Mesendoderm (in vitro differentiated cells): Measurements from ENCODE around the gene EGFR.

ENCODE experiments used
- DNase-seq: peaks from one replicate; pipeline ENCODE4 v3.0.0; 2013
- H2AK5ac ChIP-seq: 2 replicates; pipeline ENCODE4 v1.6.1; 2013; ENCODE audit warnings: low read length, inconsistent platforms
- H2BK120ac ChIP-seq: 2 replicates; pipeline ENCODE4 v1.6.1; 2013; ENCODE audit warnings: low read depth, mild to moderate bottlenecking, low read length, moderate library complexity, mixed read lengths
- H2BK15ac ChIP-seq: replicated peaks from 2 replicates; pipeline ENCODE4 v1.6.1; 2013; ENCODE audit warnings: low read depth, mild to moderate bottlenecking, moderate library complexity
- H2BK5ac ChIP-seq: 2 replicates; pipeline ENCODE4 v1.6.1; 2013; ENCODE audit warnings: low read length, inconsistent platforms
- H3K18ac ChIP-seq: 2 replicates; pipeline ENCODE4 v1.6.1; 2013; ENCODE audit warnings: mild to moderate bottlenecking, low read length, mixed read lengths
- H3K23ac ChIP-seq: one replicate; pipeline ENCODE4 v1.6.1; 2013; ENCODE audit warnings: low read length
- H3K27ac ChIP-seq: 2 replicates; pipeline ENCODE4 v1.5.1; 2013; ENCODE audit warnings: low read depth, mild to moderate bottlenecking, inconsistent platforms, low read length, moderate library complexity
- H3K27me3 ChIP-seq: 2 replicates; pipeline ENCODE4 v1.6.1; 2013; ENCODE audit warnings: low read length, control low read depth, mild to moderate bottlenecking, inconsistent platforms; ENCODE audit not compliant: insufficient read depth, poor library complexity
- H3K36me3 ChIP-seq: 2 replicates; pipeline ENCODE4 v1.6.1; 2013; ENCODE audit warnings: low read length, inconsistent platforms; ENCODE audit not compliant: control insufficient read depth, insufficient read depth
- H3K4ac ChIP-seq: one replicate; pipeline ENCODE4 v1.6.1; 2013; ENCODE audit warnings: low read depth, mild to moderate bottlenecking, low read length, moderate library complexity
- H3K4me1 ChIP-seq: 2 replicates; pipeline ENCODE4 v1.6.1; 2013; ENCODE audit warnings: low read depth, low read length, inconsistent platforms; ENCODE audit not compliant: control insufficient read depth
- H3K4me2 ChIP-seq: 2 replicates; pipeline ENCODE4 v1.6.1; 2013; ENCODE audit warnings: low read length
- H3K4me3 ChIP-seq: 2 replicates; pipeline ENCODE4 v1.5.1; 2013; ENCODE audit warnings: mild to moderate bottlenecking, low read length
- H3K56ac ChIP-seq: one replicate; pipeline ENCODE4 v1.6.1; 2013; ENCODE audit warnings: low read length
- H3K79me1 ChIP-seq: 2 replicates; pipeline ENCODE4 v1.6.1; 2013; ENCODE audit warnings: low read length, inconsistent platforms
- H3K79me2 ChIP-seq: 2 replicates; pipeline ENCODE4 v1.6.1; 2013; ENCODE audit warnings: mild to moderate bottlenecking, low read length; ENCODE audit not compliant: control insufficient read depth, insufficient read depth
- H3K9ac ChIP-seq: 2 replicates; pipeline ENCODE4 v1.6.1; 2013; ENCODE audit warnings: low read length, inconsistent platforms
- H4K5ac ChIP-seq: one replicate; pipeline ENCODE4 v1.6.1; 2013; ENCODE audit warnings: low read length
- H4K8ac ChIP-seq: one replicate; pipeline ENCODE4 v1.6.1; 2013; ENCODE audit warnings: low read depth, mild to moderate bottlenecking, control low read depth, low read length, moderate library complexity
- WGBS: extraction: QIAGEN DNeasy Blood & Tissue Kit; methylation state at CpG from one replicate; pipeline ENCODE4 v1.1.7; 2013; ENCODE audit warnings: low lambda C conversion rate, missing lambda C conversion rate; ENCODE audit not compliant: insufficient coverage; ENCODE audit errors: extremely low coverage; 5-methylcytosine and 5-hydroxymethylcytosine counted together

Gene EGFR

GRCh38 chr7:55085511-55086412 lies 66.9 kb downstream of the EGFR start:
- H4K8ac ChIP-seq: no peak overlapping the region
- WGBS: no CpG with 5 or more reads among the region's 12 CpGs
- no peak overlapping the region for H3K4me3 ChIP-seq
- no peak overlapping the region for H3K9ac ChIP-seq
- H2BK5ac ChIP-seq: no peak overlapping the region
- no peak overlapping the region for H3K23ac ChIP-seq
- no peaks in the 10 kb centered on the region for H3K79me2 ChIP-seq
- H3K4ac ChIP-seq: no peak overlapping the region
- H2AK5ac ChIP-seq: no peak overlapping the region
- DNase-seq: no peak
- no peaks in the 10 kb centered on the region for H3K4me1 ChIP-seq
- no peak overlapping the region for H4K5ac ChIP-seq
- H3K27ac ChIP-seq: no peak overlapping the region
- H3K56ac ChIP-seq: no peak overlapping the region
- no peak overlapping the region for H3K18ac ChIP-seq
- no peak overlapping the region for H2BK15ac ChIP-seq
- no peaks in the 10 kb centered on the region for H3K79me1 ChIP-seq
- no peak overlapping the region for H2BK120ac ChIP-seq
- no peaks in the 10 kb centered on the region for H3K36me3 ChIP-seq
- H3K4me2 ChIP-seq: no peak overlapping the region
- no peaks in the 10 kb centered on the region for H3K27me3 ChIP-seq

GRCh38 chr7:55086413-55087201 lies 67.8 kb downstream of the EGFR start:
- no peak overlapping the region for H2BK15ac ChIP-seq
- WGBS: no CpG with 5 or more reads among the region's 18 CpGs
- no peaks in the 10 kb centered on the region for H3K4me1 ChIP-seq
- no peak overlapping the region for H2BK5ac ChIP-seq
- H3K4me2 ChIP-seq: no peak overlapping the region
- H3K56ac ChIP-seq: no peak overlapping the region
- H3K79me1 ChIP-seq: no peaks in the 10 kb centered on the region
- no peak for DNase-seq
- H3K9ac ChIP-seq: no peak overlapping the region
- no peaks in the 10 kb centered on the region for H3K36me3 ChIP-seq
- no peaks in the 10 kb centered on the region for H3K79me2 ChIP-seq
- H4K5ac ChIP-seq: no peak overlapping the region
- no peak overlapping the region for H3K27ac ChIP-seq
- no peak overlapping the region for H2AK5ac ChIP-seq
- H4K8ac ChIP-seq: no peak overlapping the region
- H3K4me3 ChIP-seq: no peak overlapping the region
- no peak overlapping the region for H3K23ac ChIP-seq
- no peak overlapping the region for H2BK120ac ChIP-seq
- no peaks in the 10 kb centered on the region for H3K27me3 ChIP-seq
- no peak overlapping the region for H3K4ac ChIP-seq
- H3K18ac ChIP-seq: no peak overlapping the region

- H3K36me3 ChIP-seq: no peaks in the 10 kb centered on the region
- no peaks in the 10 kb centered on the region for H3K79me1 ChIP-seq
- H3K23ac ChIP-seq: no peak overlapping the region
- no peak for DNase-seq
- no peak overlapping the region for H4K5ac ChIP-seq
- no peak overlapping the region for H2BK5ac ChIP-seq
- no peaks in the 10 kb centered on the region for H3K27me3 ChIP-seq
- WGBS: no CpG with 5 or more reads among the region's 5 CpGs
- no peaks in the 10 kb centered on the region for H3K4me1 ChIP-seq
- H2BK15ac ChIP-seq: no peak overlapping the region
- no peak overlapping the region for H3K4ac ChIP-seq
- no peak overlapping the region for H4K8ac ChIP-seq
- H2AK5ac ChIP-seq: no peak overlapping the region
- H3K9ac ChIP-seq: no peak overlapping the region
- no peak overlapping the region for H3K4me2 ChIP-seq
- H2BK120ac ChIP-seq: no peak overlapping the region
- H3K18ac ChIP-seq: no peak overlapping the region
- no peaks in the 10 kb centered on the region for H3K79me2 ChIP-seq
- no peak overlapping the region for H3K27ac ChIP-seq
- H3K56ac ChIP-seq: no peak overlapping the region
- H3K4me3 ChIP-seq: no peak overlapping the region
Measured at GRCh38 chr7:55087521-55087961, 68.7 kb downstream of the EGFR start.

- Histone ChIP-seq H3K4me1 (no peaks in the 10 kb centered on the region), H2BK5ac (no peak overlapping the region), H3K36me3 (no peaks in the 10 kb centered on the region), H3K4ac (no peak overlapping the region), H2BK15ac (no peak overlapping the region), H3K4me3 (no peak overlapping the region), H3K56ac (no peak overlapping the region), H4K8ac (no peak overlapping the region), H2BK120ac (no peak overlapping the region), H3K18ac (no peak overlapping the region), H3K27ac (no peak overlapping the region), H3K79me2 (no peaks in the 10 kb centered on the region), H3K4me2 (no peak overlapping the region), H3K23ac (no peak overlapping the region), H3K9ac (no peak overlapping the region), H2AK5ac (no peak overlapping the region), H4K5ac (no peak overlapping the region), H3K27me3 (no peaks in the 10 kb centered on the region), H3K79me1 (no peaks in the 10 kb centered on the region)
- no CpG with 5 or more reads among the region's 6 CpGs for WGBS
- no peak for DNase-seq
Measured at GRCh38 chr7:55088107-55088506, 69.3 kb downstream of the EGFR start.

GRCh38 chr7:55088620-55089019 lies 69.8 kb downstream of the EGFR start:
- H2BK5ac ChIP-seq: no peak overlapping the region
- H2AK5ac ChIP-seq: no peak overlapping the region
- H3K23ac ChIP-seq: no peak overlapping the region
- H4K5ac ChIP-seq: no peak overlapping the region
- no peaks in the 10 kb centered on the region for H3K27me3 ChIP-seq
- H3K4ac ChIP-seq: no peak overlapping the region
- no peak overlapping the region for H4K8ac ChIP-seq
- H3K4me2 ChIP-seq: no peak overlapping the region
- WGBS: no CpG with 5 or more reads among the region's 7 CpGs
- no peaks in the 10 kb centered on the region for H3K79me1 ChIP-seq
- no peak overlapping the region for H2BK15ac ChIP-seq
- H3K4me1 ChIP-seq: no peaks in the 10 kb centered on the region
- H3K79me2 ChIP-seq: no peaks in the 10 kb centered on the region
- H3K18ac ChIP-seq: no peak overlapping the region
- no peak overlapping the region for H3K27ac ChIP-seq
- no peak for DNase-seq
- H3K56ac ChIP-seq: no peak overlapping the region
- H3K9ac ChIP-seq: no peak overlapping the region
- H2BK120ac ChIP-seq: no peak overlapping the region
- H3K36me3 ChIP-seq: no peaks in the 10 kb centered on the region
- no peak overlapping the region for H3K4me3 ChIP-seq
